Caco-2 (cell line): Measurements from ENCODE around the gene RC3H2. TPM values are rescaled to one million over a fixed set of nuclear protein-coding genes. Genes with fewer than 3 reads are reported as not detected.

Experiments used
- BruUV-seq: library from RNA; stranded (reverse); fragments of 400-500 nt; replicated peaks from 2 replicates; lab custom pipeline; 2021; lab: Mats Ljungman, UMichigan
- CTCF ChIA-PET: fragments of 300-600 bp; sonication (Branson Sonifier 250); formaldehyde crosslinking; loops from one replicate; lab custom pipeline; 2022; ENCODE audit warnings: antibody characterized with exemption; lab: Charles Lee
- POLR2A ChIA-PET: fragments of 300-600 bp; sonication (Branson Sonifier 250); formaldehyde crosslinking; loops from one replicate; lab custom pipeline; 2022; ENCODE audit warnings: antibody characterized with exemption; lab: Charles Lee
- DNase-seq, 2 experiments: peaks; one replicate each; pipeline versions ENCODE4 v3.0.0 to v3.0.0-alpha.2; 2020 to 2022
- H3K27me3 ChIP-seq: replicated peaks from 2 replicates; pipeline ENCODE4 v1.6.0; 2011; ENCODE audit warnings: low read length; ENCODE audit not compliant: control insufficient read depth, insufficient read depth
- H3K36me3 ChIP-seq: 2 replicates; pipeline ENCODE4 v1.5.1; 2011; ENCODE audit warnings: low read length; ENCODE audit not compliant: control insufficient read depth, insufficient read depth
- H3K4me1 ChIP-seq: fragments of 250-450 bp; sonication (Bioruptor Pico); 2 replicates; pipeline ENCODE4 v1.5.1; 2020; ENCODE audit warnings: mild to moderate bottlenecking
- H3K4me3 ChIP-seq: 2 replicates; pipeline ENCODE4 v1.5.1; 2011; ENCODE audit warnings: low read depth, mild to moderate bottlenecking, control low read depth, low read length
- H3K9me3 ChIP-seq: fragments of 250-450 bp; sonication (Bioruptor Pico); 2 replicates; pipeline ENCODE4 v1.5.1; 2020; ENCODE audit warnings: mild to moderate bottlenecking, moderate library complexity
- H3K27ac Mint-ChIP-seq: one replicate; pipeline ENCODE4 v1.8.0; 2022; ENCODE audit warnings: mixed read lengths; ENCODE audit not compliant: unreplicated experiment
- H3K27me3 Mint-ChIP-seq: one replicate; pipeline ENCODE4 v1.8.0; 2022; ENCODE audit warnings: mixed read lengths; ENCODE audit not compliant: insufficient read depth, unreplicated experiment
- H3K36me3 Mint-ChIP-seq: one replicate; pipeline ENCODE4 v1.8.0; 2022; ENCODE audit warnings: mild to moderate bottlenecking, mixed read lengths; ENCODE audit not compliant: insufficient read depth, unreplicated experiment
- H3K4me1 Mint-ChIP-seq: one replicate; pipeline ENCODE4 v1.8.0; 2022; ENCODE audit warnings: low read depth, mixed read lengths; ENCODE audit not compliant: unreplicated experiment
- H3K4me3 Mint-ChIP-seq: one replicate; pipeline ENCODE4 v1.8.0; 2022; ENCODE audit warnings: mild to moderate bottlenecking, moderate library complexity, mixed read lengths; ENCODE audit not compliant: unreplicated experiment
- H3K9me3 Mint-ChIP-seq: one replicate; pipeline ENCODE4 v1.8.0; 2022; ENCODE audit warnings: mixed read lengths; ENCODE audit not compliant: unreplicated experiment
- CTCF ChIP-seq, 2 experiments: fragments of 200-600 bp in 1 of 2; IDR thresholded peaks; 1 replicate in 1 of 2; 2 replicates in 1 of 2; pipeline versions ENCODE4 v1.5.1 to v1.8.0; 2011 to 2022; ENCODE audit warnings: antibody characterized with exemption in 1 of 2, control low read depth in 1 of 2, inconsistent platforms in 1 of 2, low read depth in 1 of 2, low read length in 1 of 2, mild to moderate bottlenecking in 1 of 2, moderate library complexity in 1 of 2; ENCODE audit not compliant: insufficient read depth in 1 of 2, severe bottlenecking in 1 of 2, unreplicated experiment in 1 of 2
- intact Hi-C: fragments of 100-400 bp; cut with micrococcal nuclease; formaldehyde crosslinking; loops from one replicate; pipeline ENCODE4 v1.10.0; 2022; ENCODE audit not compliant: unreplicated experiment
- total RNA-seq: library from RNA; stranded (reverse); gene quantifications from 2 replicates; pipeline ENCODE4 v1.2.3, GENCODE V29; 2022

The RC3H2 gene
- total RNA-seq, 1 experiment from 2014 or later: 53.8 TPM

GRCh38 chr9:122948313-122948712 is 43.2 kb upstream of the RC3H2 start:
- Mint-ChIP-seq H3K27me3 (no peaks in the 10 kb centered on the region), H3K4me1 (peaks cover 14% of the 10 kb centered on the region), H3K9me3 (no peaks in the 10 kb centered on the region), H3K4me3 (no peak overlapping the region), H3K27ac (no peak overlapping the region), H3K36me3 (peaks cover 10% of the 10 kb centered on the region)
- no peak for TF ChIP-seq CTCF (IDR thresholded peaks at IDR 0.05; ENCODE audit: insufficient read depth in 1 of 2, low read depth in 1 of 2, low read length in 1 of 2, severe bottlenecking in 1 of 2, unreplicated experiment in 1 of 2)
- no TSS peak for BruUV-seq
- POLR2A ChIA-PET: no interaction called here
- H3K4me1 ChIP-seq: no peaks in the 10 kb centered on the region
- intact Hi-C loops: no loop called here
- no peak for DNase-seq
- no peaks in the 10 kb centered on the region for H3K27me3 ChIP-seq
- H3K9me3 ChIP-seq: no peaks in the 10 kb centered on the region
- H3K36me3 ChIP-seq: peaks cover 1% of the 10 kb centered on the region; the same call in 1 of the 2 replicates
- CTCF ChIA-PET: no interaction called here
- H3K4me3 ChIP-seq: no peak overlapping the region

- Mint-ChIP-seq H3K4me1 (peaks cover 22% of the 10 kb centered on the region), H3K36me3 (peaks cover 19% of the 10 kb centered on the region), H3K27ac (no peak overlapping the region), H3K4me3 (no peak overlapping the region), H3K27me3 (no peaks in the 10 kb centered on the region), H3K9me3 (no peaks in the 10 kb centered on the region)
- BruUV-seq: no TSS peak
- peaks cover 4% of the 10 kb centered on the region; the same call in 1 of the 2 replicates for H3K4me1 ChIP-seq
- ChIA-PET CTCF (no interaction called here), POLR2A (no interaction called here)
- peaks cover 1% of the 10 kb centered on the region; the same call in 1 of the 2 replicates for H3K36me3 ChIP-seq
- no peaks in the 10 kb centered on the region for H3K27me3 ChIP-seq
- intact Hi-C loops: no loop called here
- no peak for TF ChIP-seq CTCF (IDR thresholded peaks at IDR 0.05; ENCODE audit: insufficient read depth in 1 of 2, low read depth in 1 of 2, low read length in 1 of 2, severe bottlenecking in 1 of 2, unreplicated experiment in 1 of 2)
- H3K4me3 ChIP-seq: no peak overlapping the region
- no peaks in the 10 kb centered on the region for H3K9me3 ChIP-seq
- no peak for DNase-seq
Observed at GRCh38 chr9:122946461-122947005, 41.4 kb upstream of the RC3H2 start.

- H3K27me3 ChIP-seq: no peaks in the 10 kb centered on the region
- H3K4me3 ChIP-seq: no peak overlapping the region
- Mint-ChIP-seq H3K27me3 (no peaks in the 10 kb centered on the region), H3K27ac (no peak overlapping the region), H3K9me3 (no peaks in the 10 kb centered on the region), H3K4me1 (peaks cover 22% of the 10 kb centered on the region), H3K4me3 (no peak overlapping the region), H3K36me3 (peaks cover 31% of the 10 kb centered on the region)
- POLR2A ChIA-PET: no interaction called here
- intact Hi-C loops: no loop called here
- peaks cover 6% of the 10 kb centered on the region; the same call in 1 of the 2 replicates for H3K4me1 ChIP-seq
- no peak for TF ChIP-seq CTCF (IDR thresholded peaks at IDR 0.05; ENCODE audit: insufficient read depth in 1 of 2, low read depth in 1 of 2, low read length in 1 of 2, severe bottlenecking in 1 of 2, unreplicated experiment in 1 of 2)
- CTCF ChIA-PET: no interaction called here
- BruUV-seq: no TSS peak
- H3K9me3 ChIP-seq: no peaks in the 10 kb centered on the region
- H3K36me3 ChIP-seq: peaks cover 1% of the 10 kb centered on the region; the same call in 1 of the 2 replicates
- DNase-seq: no peak
Observed at GRCh38 chr9:122944960-122945888, 40.1 kb upstream of the RC3H2 start.
